Measurements from ENCODE around the gene SYCP2L. TPM values are rescaled to one million over a fixed set of nuclear protein-coding genes. Genes with fewer than 3 reads are reported as not detected.
"Not testable (repeated sequence)": the region's sequence is repeated elsewhere in the genome, so short reads cannot be mapped to it uniquely, and the experiment has no call there.

The SYCP2L gene
- total RNA-seq, 1 donor from 2014 or later, result 0.32 TPM

- H3K27me3 ChIP-seq, result no peaks in the 10 kb centered on the region
- no peaks in the 10 kb centered on the region for H3K9me3 ChIP-seq
- no peak overlapping the region for H3K27ac ChIP-seq
- H3K36me3 ChIP-seq, result no peaks in the 10 kb centered on the region
- TF ChIP-seq, protein P1, sequence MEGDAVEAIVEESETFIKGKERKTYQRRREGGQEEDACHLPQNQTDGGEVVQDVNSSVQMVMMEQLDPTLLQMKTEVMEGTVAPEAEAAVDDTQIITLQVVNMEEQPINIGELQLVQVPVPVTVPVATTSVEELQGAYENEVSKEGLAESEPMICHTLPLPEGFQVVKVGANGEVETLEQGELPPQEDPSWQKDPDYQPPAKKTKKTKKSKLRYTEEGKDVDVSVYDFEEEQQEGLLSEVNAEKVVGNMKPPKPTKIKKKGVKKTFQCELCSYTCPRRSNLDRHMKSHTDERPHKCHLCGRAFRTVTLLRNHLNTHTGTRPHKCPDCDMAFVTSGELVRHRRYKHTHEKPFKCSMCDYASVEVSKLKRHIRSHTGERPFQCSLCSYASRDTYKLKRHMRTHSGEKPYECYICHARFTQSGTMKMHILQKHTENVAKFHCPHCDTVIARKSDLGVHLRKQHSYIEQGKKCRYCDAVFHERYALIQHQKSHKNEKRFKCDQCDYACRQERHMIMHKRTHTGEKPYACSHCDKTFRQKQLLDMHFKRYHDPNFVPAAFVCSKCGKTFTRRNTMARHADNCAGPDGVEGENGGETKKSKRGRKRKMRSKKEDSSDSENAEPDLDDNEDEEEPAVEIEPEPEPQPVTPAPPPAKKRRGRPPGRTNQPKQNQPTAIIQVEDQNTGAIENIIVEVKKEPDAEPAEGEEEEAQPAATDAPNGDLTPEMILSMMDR (IDR thresholded peaks at IDR 0.05), result peak in 1 of 3 experiments; percentile 5
- H3K4me3 ChIP-seq, result no peak overlapping the region
- intact Hi-C loops (cut with DNase I), result no loop called here
- no peak for DNase-seq (ENCODE audit: low spot score in 2 of 2)
- H3K4me1 ChIP-seq, result no peaks in the 10 kb centered on the region
Observed at GRCh38 chr6:10847684-10848083, 39.2 kb upstream of the SYCP2L start.

DNA sequence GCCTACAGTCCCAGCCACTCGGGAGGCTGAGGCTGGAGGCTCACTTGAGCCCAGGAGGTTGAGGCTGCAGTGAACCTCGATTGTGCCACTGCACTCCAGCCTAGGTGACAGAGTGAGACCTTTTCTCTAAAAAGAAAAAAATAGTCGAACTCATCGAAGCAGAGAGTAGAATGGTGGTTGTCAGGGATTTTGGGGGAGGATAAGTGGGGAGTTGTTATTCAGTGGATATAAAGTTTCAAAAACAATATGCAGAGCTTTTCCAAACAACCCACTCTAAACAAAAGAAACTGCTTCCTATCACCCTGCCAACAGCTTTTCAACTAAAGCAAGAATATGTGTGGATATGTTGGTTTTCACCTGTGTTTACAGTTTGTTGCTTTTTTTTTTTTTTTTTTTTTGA is 37.0 kb upstream of the SYCP2L start:
- TF ChIP-seq, protein P1 (IDR thresholded peaks at IDR 0.05), result no peak
- no peak for DNase-seq (ENCODE audit: low spot score in 2 of 2)
- no peak overlapping the region for H3K4me3 ChIP-seq
- no peaks in the 10 kb centered on the region for H3K4me1 ChIP-seq
- no peaks in the 10 kb centered on the region for H3K36me3 ChIP-seq
- H3K9me3 ChIP-seq, result peaks cover 3 to 10% of the 10 kb centered on the region in 2 donors
- H3K27me3 ChIP-seq, result no peaks in the 10 kb centered on the region
- intact Hi-C loops (cut with DNase I), result no loop called here
- no peak overlapping the region for H3K27ac ChIP-seq

- H3K9me3 ChIP-seq, result peaks cover 3 to 10% of the 10 kb centered on the region in 2 donors
- H3K27me3 ChIP-seq, result no peaks in the 10 kb centered on the region
- TF ChIP-seq, protein P1 (IDR thresholded peaks at IDR 0.05), result no peak
- intact Hi-C loops (cut with DNase I), result no loop called here
- no peaks in the 10 kb centered on the region for H3K36me3 ChIP-seq
- DNase-seq (ENCODE audit: low spot score in 2 of 2), result no peak
- no peak overlapping the region for H3K27ac ChIP-seq
- H3K4me3 ChIP-seq, result no peak overlapping the region
- H3K4me1 ChIP-seq, result no peaks in the 10 kb centered on the region
Observed at GRCh38 chr6:10850728-10851127, 36.1 kb upstream of the SYCP2L start.

GRCh38 chr6:10852361-10852960 is 34.4 kb upstream of the SYCP2L start:
- H3K36me3 ChIP-seq, result no peaks in the 10 kb centered on the region
- TF ChIP-seq, protein P1 (IDR thresholded peaks at IDR 0.05), result no peak
- H3K9me3 ChIP-seq, result peaks cover 3 to 10% of the 10 kb centered on the region in 2 donors
- no peak for DNase-seq (ENCODE audit: low spot score in 2 of 2)
- intact Hi-C loops (cut with DNase I), result no loop called here
- H3K27me3 ChIP-seq, result no peaks in the 10 kb centered on the region
- no peak overlapping the region for H3K4me3 ChIP-seq
- no peak overlapping the region for H3K27ac ChIP-seq
- no peaks in the 10 kb centered on the region for H3K4me1 ChIP-seq

GRCh38 chr6:10853849-10854300 is 33.0 kb upstream of the SYCP2L start:
- H3K27me3 ChIP-seq; H3K4me1 ChIP-seq; H3K27ac ChIP-seq; DNase-seq (ENCODE audit: low spot score in 2 of 2); H3K36me3 ChIP-seq; H3K4me3 ChIP-seq; H3K9me3 ChIP-seq; intact Hi-C loops (cut with DNase I): not testable (repeated sequence)

DNA sequence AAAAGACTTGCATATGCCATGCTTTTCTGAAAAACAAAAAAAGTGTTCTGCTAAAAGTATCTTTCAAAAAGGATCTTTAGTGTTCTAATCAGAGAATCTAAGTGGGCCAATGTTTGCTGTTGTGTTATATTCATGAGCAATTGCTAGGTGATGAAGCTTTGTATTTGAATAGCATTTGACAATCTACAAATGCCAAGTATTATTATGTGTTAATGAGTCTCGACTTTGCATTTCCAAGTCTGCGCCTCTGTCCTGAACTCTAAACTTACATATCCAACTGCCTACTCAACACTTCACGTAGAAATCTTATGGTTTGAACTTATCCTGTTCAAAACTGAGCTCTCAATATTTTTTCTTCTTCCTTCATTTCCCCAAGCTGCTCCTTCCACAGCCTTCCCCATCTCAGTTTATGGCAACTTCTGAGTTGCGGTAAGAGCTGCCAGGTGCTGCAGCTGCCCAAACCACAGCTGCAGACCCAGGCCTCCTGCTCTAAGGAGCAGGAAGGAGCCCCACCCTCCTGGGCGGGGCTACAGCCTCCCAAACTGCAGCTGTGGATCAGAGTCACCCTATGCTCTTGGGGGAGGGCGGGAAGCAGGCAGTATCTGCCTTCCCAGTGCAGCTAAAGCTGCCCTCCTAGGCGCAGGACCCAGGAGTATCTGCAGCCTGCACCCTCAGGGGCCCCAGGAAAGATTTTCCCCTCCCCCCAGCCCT is 31.8 kb upstream of the SYCP2L start:
- Histone ChIP-seq H3K4me1 (no peaks in the 10 kb centered on the region), H3K4me3 (no peak overlapping the region), H3K27me3 (no peaks in the 10 kb centered on the region), H3K36me3 (no peaks in the 10 kb centered on the region), H3K9me3 (peaks cover 3 to 10% of the 10 kb centered on the region in 2 donors), H3K27ac (no peak overlapping the region)
- intact Hi-C loops (cut with DNase I), result no loop called here
- TF ChIP-seq, protein P1 (IDR thresholded peaks at IDR 0.05), result no peak
- DNase-seq (ENCODE audit: low spot score in 2 of 2), result no peak

All from ascending aorta (tissue), 2 donors.